A549 (cell line): ENCODE measurements around the gene FAM136A.

ENCODE experiments used
- CHD2 ChIP-seq: fragments of 150-350 bp; IDR thresholded peaks from 2 replicates; pipeline ENCODE4 v1.6.1; 2014; ENCODE audit warnings: low read length; ENCODE audit not compliant: partially characterized antibody
- CTCF ChIP-seq: fragments of >200 bp; sonication (Bioruptor Twin); formaldehyde crosslinking; IDR thresholded peaks from 3 replicates; pipeline ENCODE4 v1.5.1; 2016
- HDAC2 ChIP-seq: fragments of 200-600 bp; sonication (generic); IDR thresholded peaks from 2 replicates; pipeline ENCODE4 v1.6.1; 2016
- POLR2A ChIP-seq: IDR thresholded peaks from 2 replicates; pipeline ENCODE4 v1.6.1; 2012; ENCODE audit warnings: mild to moderate bottlenecking, low read length
- POLR2AphosphoS2 ChIP-seq: conservative IDR thresholded peaks from 2 replicates; pipeline ENCODE4 v1.6.1; 2012; ENCODE audit warnings: low read length, improper control_type of control experiment, inconsistent platforms
- REST ChIP-seq: fragments of 200-600 bp; sonication (generic); IDR thresholded peaks from 2 replicates; pipeline ENCODE4 v1.6.1; 2016; ENCODE audit warnings: antibody characterized with exemption, mild to moderate bottlenecking, moderate library complexity

GRCh38 chr2:70325875-70326274 lies 24.0 kb upstream of the FAM136A start:
- no peak for TF ChIP-seq CTCF
- TF ChIP-seq POLR2A, result no peak
- no peak for TF ChIP-seq POLR2AphosphoS2
- TF ChIP-seq REST, result no peak
- TF ChIP-seq CHD2, result no peak
- TF ChIP-seq HDAC2, result no peak
